Tongue (tissue), 2 donors: Measurements from ENCODE around the gene NLRP6. TPM values are rescaled to one million over a fixed set of nuclear protein-coding genes. Genes with fewer than 3 reads are reported as not detected.

ENCODE experiments used
- DNase-seq: peaks from one replicate; pipeline ENCODE4 v3.0.0-alpha.2; 2015
- total RNA-seq: library from RNA; depleted of rRNA; stranded (reverse); fragments of >200 nt; gene quantifications from one replicate; pipeline ENCODE4 v1.2.3, GENCODE V29; 2014

Gene NLRP6
- total RNA-seq, 1 donor from 2014 or later, result not detected

- DNase-seq, result no peak
Measured at GRCh38 chr11:293852-294661, 15.8 kb downstream of the NLRP6 start.

DNA sequence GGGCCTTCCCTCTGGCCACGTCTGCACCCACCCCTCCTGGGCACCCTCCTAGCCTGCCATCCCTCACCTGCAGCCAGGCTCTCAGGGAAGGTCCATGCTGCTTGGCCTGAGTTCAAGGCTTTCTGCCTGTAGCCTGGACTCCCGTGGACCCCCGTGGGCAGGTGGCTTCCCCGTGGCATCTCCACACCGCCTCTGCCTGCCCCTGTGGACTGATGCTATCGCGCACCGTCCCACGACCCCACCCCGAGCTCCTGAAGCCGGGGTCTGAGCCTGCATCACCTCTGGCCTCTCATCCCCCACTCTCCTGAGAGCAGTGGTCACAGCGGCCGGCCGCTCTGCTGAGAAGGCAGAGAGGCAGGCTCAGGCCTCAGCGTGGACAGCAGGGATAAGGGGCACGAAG is 16.6 kb downstream of the NLRP6 start:
- no peak for DNase-seq

DNA sequence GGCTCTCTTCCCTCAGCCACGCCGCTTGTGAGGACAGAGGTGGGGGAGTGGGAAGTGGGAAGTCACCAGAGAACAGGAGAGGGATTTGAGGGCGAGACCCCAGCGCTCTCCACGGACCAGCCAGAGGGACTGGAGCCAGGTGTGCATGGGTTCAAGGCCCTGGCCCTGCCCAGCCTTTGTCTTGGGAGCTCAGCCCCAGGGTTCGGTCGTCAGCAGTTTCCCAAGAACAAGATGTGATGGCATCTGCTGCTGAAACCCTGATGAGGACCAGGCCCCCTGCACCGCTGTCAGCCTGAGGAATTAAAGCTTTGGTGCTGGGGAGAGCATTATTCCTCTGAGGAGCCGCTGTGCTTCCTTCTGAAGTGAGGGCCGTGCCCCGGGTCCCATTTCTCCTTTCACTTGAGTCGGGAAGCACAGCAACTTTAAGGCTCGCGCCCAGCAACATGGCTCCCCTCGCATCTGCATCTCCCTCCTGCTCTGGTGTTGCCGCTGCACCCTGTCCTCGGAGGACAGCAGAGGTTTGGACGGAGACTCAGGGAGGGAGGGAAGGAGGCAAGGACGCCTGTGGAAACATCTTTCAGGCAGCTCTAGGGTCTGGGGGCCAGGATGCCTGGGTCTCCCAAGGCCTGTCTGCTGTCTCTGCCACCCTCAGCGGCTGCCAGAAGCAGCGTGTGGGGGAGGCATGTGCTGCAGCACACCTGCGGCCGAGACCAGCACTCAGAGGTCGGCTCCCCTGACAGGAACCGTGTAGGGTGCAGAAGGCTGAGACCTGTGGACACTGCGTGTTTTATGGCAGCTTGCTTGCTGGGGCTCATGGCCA is 17.4 kb downstream of the NLRP6 start:
- DNase-seq, result no peak

GRCh38 chr11:296171-297050 is 18.2 kb downstream of the NLRP6 start:
- no peak for DNase-seq

GRCh38 chr11:297051-297585 is 18.9 kb downstream of the NLRP6 start:
- DNase-seq, result no peak

DNA sequence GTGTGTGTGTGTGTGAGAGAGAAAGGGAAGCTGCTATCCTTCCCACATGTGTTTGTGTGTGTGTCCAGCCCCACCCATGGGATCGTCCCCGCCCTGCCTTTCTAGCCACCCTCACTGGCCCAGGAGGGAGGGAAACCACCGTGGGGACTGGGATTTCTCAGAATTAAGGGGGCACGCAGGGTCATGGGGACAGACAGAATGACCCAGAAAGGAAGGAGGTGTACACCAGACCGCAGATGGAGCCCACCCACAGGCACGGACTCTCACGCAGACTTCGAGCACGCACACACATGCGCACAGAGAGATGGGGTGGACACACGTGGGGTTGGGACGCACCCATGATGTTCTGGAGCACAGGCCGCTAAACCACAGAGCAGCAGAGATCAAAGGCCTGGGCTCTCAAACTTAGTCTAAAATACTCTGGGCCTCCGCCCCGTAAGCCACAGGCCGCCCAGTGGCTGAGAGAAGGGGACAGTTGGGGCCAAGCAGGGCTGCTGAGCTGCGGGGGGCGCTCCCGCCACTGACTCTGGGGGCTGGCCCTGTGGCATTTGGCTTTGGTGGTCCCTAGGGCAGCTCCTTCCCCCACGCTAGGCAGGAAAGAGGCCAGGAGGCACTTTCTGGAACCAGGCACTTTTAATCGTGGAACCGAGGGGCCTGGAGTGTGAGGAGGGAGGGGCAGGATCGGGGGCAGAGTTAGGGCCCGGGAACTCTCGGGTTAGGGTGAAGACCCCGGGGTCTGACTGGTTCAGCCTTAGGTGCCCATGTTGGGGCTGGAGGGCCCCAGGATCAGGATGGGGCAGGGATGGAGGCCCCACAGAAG is 19.6 kb downstream of the NLRP6 start:
- no peak for DNase-seq

DNA sequence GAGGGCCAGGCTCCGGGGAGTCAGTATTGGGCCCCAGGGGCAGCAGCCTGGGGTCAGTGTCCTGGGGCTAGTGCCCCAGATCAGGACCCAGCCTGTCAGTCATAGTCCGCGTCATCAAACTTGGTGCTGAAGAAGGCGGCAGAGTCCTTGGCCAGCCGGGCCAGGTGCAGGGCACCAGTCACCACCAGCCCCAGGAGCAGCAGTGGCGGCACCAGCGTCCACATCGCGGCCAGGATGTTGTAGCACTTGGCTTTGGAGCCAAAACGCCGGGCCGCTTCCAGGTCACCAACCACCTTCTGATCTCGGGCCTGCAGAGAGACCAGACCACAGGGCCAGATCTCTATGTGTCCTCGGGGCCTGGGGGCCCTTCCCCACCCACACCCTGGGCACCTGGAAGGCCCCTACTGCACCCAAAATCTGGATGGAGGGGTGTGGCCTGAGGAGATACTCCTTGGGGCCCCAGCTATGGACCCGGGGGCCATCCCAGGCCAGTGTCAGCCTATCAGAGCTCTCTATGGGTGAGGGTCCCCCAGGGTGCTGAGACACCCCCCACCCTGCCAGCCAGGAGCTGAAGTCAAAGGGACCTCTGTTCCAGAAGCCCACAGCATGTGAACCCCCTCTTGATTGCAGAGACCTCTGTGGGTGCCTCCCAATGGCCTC is 20.3 kb downstream of the NLRP6 start:
- DNase-seq, result no peak

GRCh38 chr11:299081-299891 is 21.1 kb downstream of the NLRP6 start, which contains the start of gene IFITM5:
Gene IFITM5 (minus strand): TSS chr11:299526. CDS start chr11:299490, 36 bp downstream.
- no peak for DNase-seq

- DNase-seq, result peak; percentile 62
Measured at GRCh38 chr11:299951-300735, 21.9 kb downstream of the NLRP6 start.

DNA sequence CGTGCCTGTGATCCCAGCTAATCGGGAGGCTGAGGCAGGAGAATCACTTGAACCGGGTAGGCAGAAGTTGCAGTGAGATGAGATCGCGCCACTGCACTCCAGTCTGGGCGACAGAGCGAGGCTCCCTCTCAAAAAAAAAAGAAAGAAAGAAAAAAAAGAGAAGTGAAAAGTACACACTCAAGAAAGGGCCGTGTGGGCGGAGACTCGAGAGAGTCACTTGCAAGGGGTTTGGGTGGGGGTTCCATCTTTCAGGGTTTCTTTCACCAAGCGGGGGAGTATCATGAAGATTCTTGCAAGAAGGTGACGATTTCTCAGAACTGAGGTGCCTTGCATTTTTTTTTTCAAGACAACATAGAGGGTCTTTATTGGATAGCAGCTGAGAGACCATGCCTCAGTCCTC is 25.2 kb downstream of the NLRP6 start:
- no peak for DNase-seq

GRCh38 chr11:304061-304506 is 25.9 kb downstream of the NLRP6 start:
- DNase-seq, result no peak

DNA sequence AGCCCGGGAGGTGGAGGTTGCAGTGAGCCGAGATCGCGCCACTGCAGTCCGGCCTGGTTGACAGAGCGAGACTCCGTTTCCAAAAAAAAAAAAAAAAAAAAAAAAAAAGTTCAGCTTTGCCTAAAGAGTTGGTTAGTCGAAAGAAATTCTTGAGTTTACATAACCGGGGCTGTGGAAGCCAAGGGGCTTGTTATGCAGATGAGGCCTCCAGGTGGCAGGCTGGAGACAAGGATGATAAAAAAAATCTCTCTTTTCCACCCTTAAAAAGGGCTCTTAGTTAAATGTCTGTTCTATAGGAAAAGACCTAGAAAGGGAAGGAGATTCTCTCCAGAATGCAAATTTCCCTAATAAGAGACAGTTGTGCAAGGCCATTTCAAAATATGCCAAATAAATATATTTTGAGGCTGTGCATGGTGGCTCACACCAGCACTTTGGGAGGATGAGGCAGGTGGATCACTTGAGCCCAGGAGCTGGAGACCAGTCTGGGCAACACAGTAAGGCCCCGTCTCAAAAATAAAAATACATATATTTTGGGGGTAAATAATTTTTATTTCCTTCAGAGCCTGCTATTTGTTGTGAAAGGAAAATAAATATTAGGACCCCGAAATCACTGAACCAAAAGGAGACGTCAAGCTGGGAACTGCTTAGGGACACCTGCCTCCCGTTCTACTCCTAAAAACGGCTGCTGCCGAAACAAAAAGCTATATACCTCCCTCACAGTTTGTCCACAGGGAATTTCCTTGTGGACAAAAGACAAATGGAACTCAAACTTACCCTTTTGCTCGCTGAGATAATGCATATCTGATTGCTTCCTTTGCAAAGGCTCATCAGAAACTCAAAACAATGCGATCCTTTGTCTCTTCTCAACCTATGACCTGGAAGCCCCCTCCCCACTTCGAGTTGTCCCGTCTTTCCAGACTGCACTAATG is 27.0 kb downstream of the NLRP6 start:
- peak; percentile 91 for DNase-seq

- no peak for DNase-seq
Measured at GRCh38 chr11:305844-306211, 27.6 kb downstream of the NLRP6 start.

GRCh38 chr11:306645-307371 is 28.6 kb downstream of the NLRP6 start:
- DNase-seq, result no peak

- DNase-seq, result peak; percentile 89
Measured at GRCh38 chr11:307766-308708, 29.8 kb downstream of the NLRP6 start, which contains the start of gene IFITM2. Gene IFITM2 (plus strand): TSS chr11:307816. CDS start chr11:308193, 377 bp downstream.
